Measurements from ENCODE around the gene TRPM8.

Gene TRPM8

DNA sequence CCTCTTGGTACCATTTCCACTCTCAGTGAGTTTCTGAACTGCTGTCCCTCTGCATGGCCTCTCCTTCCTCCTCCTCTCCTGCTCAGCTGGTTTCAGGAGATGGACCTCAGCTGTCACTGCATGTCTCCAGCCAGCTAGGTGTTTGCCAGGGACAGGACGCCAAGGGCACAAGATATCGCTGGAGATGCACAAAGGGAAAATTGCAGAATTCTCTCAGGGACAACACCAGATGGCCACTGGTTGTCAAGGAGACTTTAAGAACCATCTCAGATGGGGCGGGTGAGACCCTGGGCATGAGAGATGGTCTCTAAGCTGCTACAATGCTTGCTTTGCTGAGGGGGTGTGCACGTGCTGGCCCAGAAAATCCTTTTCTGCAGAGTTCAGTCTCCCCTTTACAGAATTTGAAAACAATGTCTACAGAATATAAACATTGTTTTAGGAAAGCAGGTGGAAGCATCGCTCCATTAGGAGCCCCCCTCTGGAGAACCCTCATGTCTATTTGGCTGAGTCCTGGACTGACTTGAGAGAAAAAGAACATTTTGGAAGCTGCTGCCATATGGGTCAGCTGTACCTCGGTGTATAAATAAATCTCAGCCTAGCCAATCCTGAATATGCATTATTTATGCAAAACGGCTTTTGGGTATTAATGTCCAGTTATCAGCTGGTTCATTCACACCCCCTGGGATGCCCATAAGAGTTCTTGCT lies 75.5 kb downstream of the TRPM8 start:
- H3K27ac ChIP-seq (ENCODE audit: low read length) = no peak overlapping the region
- no peaks in the 10 kb centered on the region for H3K27me3 ChIP-seq (ENCODE audit: insufficient read depth, low read length)
- peaks cover 7% of the 10 kb centered on the region; the same call in 1 of the 2 replicates for H3K9me3 ChIP-seq (ENCODE audit: insufficient read depth, low read depth, low read length)
- no peaks in the 10 kb centered on the region for H3K36me3 ChIP-seq (ENCODE audit: insufficient read depth, low read depth, low read length)
- no peak overlapping the region for H3K4me3 ChIP-seq (ENCODE audit: low read length)
- no peaks in the 10 kb centered on the region for H3K4me1 ChIP-seq (ENCODE audit: insufficient read depth, low read length)
- H3K9ac ChIP-seq (ENCODE audit: low read depth, low read length) = no peak overlapping the region

DNA sequence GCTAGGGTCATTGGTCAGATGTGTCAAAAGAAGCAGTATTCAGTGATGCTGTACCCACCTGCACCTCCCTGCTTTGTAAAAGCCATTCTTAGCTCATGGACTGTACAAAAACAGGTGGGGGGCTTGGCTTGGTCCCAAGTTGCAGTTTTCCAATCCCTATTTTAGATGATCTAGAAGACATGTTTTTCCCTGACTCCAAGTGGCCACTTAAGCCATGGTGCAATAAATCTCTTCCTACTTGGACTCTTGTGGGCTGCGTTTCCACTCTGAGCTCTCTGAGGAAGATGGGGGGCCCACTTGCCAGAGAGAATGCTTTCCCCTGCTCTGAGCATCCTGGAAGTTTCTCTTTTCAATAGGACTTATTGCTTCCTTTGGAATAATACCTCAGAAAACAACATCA lies 76.3 kb downstream of the TRPM8 start:
- H3K27me3 ChIP-seq (ENCODE audit: insufficient read depth, low read length) = no peaks in the 10 kb centered on the region
- H3K27ac ChIP-seq (ENCODE audit: low read length) = no peak overlapping the region

DNA sequence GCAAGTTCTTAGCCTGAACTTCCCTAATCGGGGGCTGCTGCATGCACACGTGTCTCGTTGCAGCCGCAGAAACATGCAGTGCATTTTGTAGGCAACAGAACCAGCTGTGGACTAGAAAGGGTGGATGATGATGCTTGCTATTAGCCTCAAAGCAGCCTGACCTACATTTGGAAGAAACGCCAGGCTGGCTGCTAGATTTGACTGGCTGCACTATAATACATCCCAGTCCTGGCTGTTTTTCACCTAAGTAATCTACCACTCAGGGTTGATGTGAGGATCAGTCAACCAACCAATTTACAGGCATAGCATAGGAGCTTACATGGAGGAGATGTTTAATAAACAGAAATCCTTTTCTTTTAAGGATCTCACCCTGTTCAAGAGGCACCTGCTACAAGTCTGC lies 77.0 kb downstream of the TRPM8 start:
- Histone ChIP-seq H3K27me3 (ENCODE audit: insufficient read depth, low read length) (no peaks in the 10 kb centered on the region), H3K9me3 (ENCODE audit: insufficient read depth, low read depth, low read length) (peaks cover 7% of the 10 kb centered on the region; the same call in 1 of the 2 replicates), H3K4me1 (ENCODE audit: insufficient read depth, low read length) (no peaks in the 10 kb centered on the region), H3K9ac (ENCODE audit: low read depth, low read length) (no peak overlapping the region), H3K27ac (ENCODE audit: low read length) (no peak overlapping the region), H3K36me3 (ENCODE audit: insufficient read depth, low read depth, low read length) (no peaks in the 10 kb centered on the region), H3K4me3 (ENCODE audit: low read length) (no peak overlapping the region)

More for the DNA sequence above, 76.3 kb downstream of the TRPM8 start:
- no peak overlapping the region for H3K9ac ChIP-seq (ENCODE audit: low read depth, low read length)
- H3K36me3 ChIP-seq (ENCODE audit: insufficient read depth, low read depth, low read length) = no peaks in the 10 kb centered on the region
- H3K9me3 ChIP-seq (ENCODE audit: insufficient read depth, low read depth, low read length) = peaks cover 7% of the 10 kb centered on the region; the same call in 1 of the 2 replicates
- no peaks in the 10 kb centered on the region for H3K4me1 ChIP-seq (ENCODE audit: insufficient read depth, low read length)
- H3K4me3 ChIP-seq (ENCODE audit: low read length) = no peak overlapping the region

DNA sequence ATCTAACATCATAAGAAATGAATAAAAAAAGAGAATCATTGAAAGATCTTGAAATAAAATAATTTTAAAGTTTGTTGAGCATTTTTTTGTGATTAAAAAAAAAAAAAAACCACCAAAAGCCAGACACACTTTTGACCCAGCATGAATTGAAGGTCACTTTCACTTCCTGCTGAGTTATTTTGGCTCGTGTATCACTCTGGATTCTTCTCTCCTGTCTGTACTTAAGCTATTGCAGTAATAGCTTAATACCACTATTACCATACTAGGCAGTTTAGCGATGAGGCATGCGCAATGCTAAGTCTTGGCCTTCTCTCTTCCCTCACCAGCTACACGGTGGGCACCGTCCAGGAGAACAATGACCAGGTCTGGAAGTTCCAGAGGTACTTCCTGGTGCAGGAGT lies 78.8 kb downstream of the TRPM8 start:
- H3K4me1 ChIP-seq (ENCODE audit: insufficient read depth, low read length) = no peaks in the 10 kb centered on the region
- H3K27ac ChIP-seq (ENCODE audit: low read length) = no peak overlapping the region
- H3K27me3 ChIP-seq (ENCODE audit: insufficient read depth, low read length) = no peaks in the 10 kb centered on the region
- H3K9me3 ChIP-seq (ENCODE audit: insufficient read depth, low read depth, low read length) = peaks cover 7% of the 10 kb centered on the region; the same call in 1 of the 2 replicates
- no peaks in the 10 kb centered on the region for H3K36me3 ChIP-seq (ENCODE audit: insufficient read depth, low read depth, low read length)
- no peak overlapping the region for H3K4me3 ChIP-seq (ENCODE audit: low read length)
- H3K9ac ChIP-seq (ENCODE audit: low read depth, low read length) = no peak overlapping the region

DNA sequence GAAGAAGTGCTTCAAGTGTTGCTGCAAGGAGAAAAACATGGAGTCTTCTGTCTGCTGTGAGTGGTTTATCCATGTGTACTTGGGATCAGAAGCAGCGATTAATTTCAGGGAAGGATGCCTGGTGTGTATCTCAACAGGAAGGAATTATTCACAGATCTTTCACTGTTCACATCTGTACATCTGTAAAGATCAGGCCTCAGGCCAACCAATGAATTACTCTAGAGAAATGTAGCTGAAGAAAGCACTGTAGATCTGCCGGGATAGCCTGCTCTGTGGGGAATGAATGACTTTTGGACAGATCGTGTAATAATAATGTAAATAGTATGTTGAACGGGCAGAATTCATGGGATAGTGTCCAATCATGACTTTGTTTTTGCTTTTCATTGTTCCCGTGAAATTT lies 79.3 kb downstream of the TRPM8 start:
- H3K4me3 ChIP-seq (ENCODE audit: low read length) = no peak overlapping the region
- no peaks in the 10 kb centered on the region for H3K4me1 ChIP-seq (ENCODE audit: insufficient read depth, low read length)
- H3K27me3 ChIP-seq (ENCODE audit: insufficient read depth, low read length) = no peaks in the 10 kb centered on the region
- no peak overlapping the region for H3K27ac ChIP-seq (ENCODE audit: low read length)
- H3K36me3 ChIP-seq (ENCODE audit: insufficient read depth, low read depth, low read length) = no peaks in the 10 kb centered on the region
- H3K9ac ChIP-seq (ENCODE audit: low read depth, low read length) = no peak overlapping the region
- peaks cover 7% of the 10 kb centered on the region; the same call in 1 of the 2 replicates for H3K9me3 ChIP-seq (ENCODE audit: insufficient read depth, low read depth, low read length)

DNA sequence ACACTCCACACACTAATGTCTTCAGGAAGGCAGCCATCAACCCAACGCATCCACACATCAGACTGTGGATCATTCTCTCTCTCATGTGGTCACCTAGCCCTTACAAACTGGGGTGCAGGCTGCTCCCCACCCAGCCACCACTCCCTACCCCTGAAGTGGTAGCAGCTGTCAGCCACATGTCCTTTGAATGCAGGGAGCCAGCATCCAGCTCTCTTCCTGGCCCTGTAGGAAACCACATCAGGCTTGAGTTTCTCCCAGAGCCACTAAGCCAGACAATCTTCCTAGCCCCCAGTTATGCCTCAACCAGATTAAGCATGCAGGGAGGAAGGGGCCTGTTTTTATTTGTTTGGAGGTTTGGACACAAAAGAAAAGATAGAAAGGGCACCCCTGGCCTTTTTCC lies 80.5 kb downstream of the TRPM8 start:
- Histone ChIP-seq H3K9ac (ENCODE audit: low read depth, low read length) (no peak overlapping the region), H3K4me3 (ENCODE audit: low read length) (no peak overlapping the region), H3K27ac (ENCODE audit: low read length) (no peak overlapping the region), H3K9me3 (ENCODE audit: insufficient read depth, low read depth, low read length) (peaks cover 4% of the 10 kb centered on the region; the same call in 1 of the 2 replicates), H3K36me3 (ENCODE audit: insufficient read depth, low read depth, low read length) (no peaks in the 10 kb centered on the region), H3K4me1 (ENCODE audit: insufficient read depth, low read length) (no peaks in the 10 kb centered on the region), H3K27me3 (ENCODE audit: insufficient read depth, low read length) (no peaks in the 10 kb centered on the region)

DNA sequence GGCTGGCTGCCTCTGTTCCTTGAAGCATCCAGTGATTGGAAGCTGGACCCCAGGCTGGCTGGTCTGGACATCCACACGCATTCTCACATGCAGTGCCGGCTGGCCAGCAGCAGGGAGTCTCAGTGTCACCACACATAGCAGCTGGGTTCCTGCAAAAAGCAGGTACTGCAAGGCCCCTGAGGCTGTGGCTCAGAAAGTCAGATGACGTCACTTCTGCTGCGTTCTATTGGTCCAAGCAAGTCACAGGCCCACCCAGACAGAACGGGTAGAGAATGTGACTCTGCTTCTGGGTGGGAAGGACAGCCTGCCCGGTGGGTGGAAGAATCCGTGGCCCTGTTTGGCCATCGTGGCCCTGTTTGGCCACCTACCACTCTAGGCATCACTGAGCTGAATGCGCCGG lies 82.0 kb downstream of the TRPM8 start:
- H3K9me3 ChIP-seq (ENCODE audit: insufficient read depth, low read depth, low read length) = no peaks in the 10 kb centered on the region
- H3K27me3 ChIP-seq (ENCODE audit: insufficient read depth, low read length) = no peaks in the 10 kb centered on the region
- H3K4me1 ChIP-seq (ENCODE audit: insufficient read depth, low read length) = no peaks in the 10 kb centered on the region; the same call in 1 of the 2 replicates
- no peak overlapping the region for H3K27ac ChIP-seq (ENCODE audit: low read length)
- no peak overlapping the region for H3K4me3 ChIP-seq (ENCODE audit: low read length)
- no peak overlapping the region for H3K9ac ChIP-seq (ENCODE audit: low read depth, low read length)
- H3K36me3 ChIP-seq (ENCODE audit: insufficient read depth, low read depth, low read length) = no peaks in the 10 kb centered on the region

DNA sequence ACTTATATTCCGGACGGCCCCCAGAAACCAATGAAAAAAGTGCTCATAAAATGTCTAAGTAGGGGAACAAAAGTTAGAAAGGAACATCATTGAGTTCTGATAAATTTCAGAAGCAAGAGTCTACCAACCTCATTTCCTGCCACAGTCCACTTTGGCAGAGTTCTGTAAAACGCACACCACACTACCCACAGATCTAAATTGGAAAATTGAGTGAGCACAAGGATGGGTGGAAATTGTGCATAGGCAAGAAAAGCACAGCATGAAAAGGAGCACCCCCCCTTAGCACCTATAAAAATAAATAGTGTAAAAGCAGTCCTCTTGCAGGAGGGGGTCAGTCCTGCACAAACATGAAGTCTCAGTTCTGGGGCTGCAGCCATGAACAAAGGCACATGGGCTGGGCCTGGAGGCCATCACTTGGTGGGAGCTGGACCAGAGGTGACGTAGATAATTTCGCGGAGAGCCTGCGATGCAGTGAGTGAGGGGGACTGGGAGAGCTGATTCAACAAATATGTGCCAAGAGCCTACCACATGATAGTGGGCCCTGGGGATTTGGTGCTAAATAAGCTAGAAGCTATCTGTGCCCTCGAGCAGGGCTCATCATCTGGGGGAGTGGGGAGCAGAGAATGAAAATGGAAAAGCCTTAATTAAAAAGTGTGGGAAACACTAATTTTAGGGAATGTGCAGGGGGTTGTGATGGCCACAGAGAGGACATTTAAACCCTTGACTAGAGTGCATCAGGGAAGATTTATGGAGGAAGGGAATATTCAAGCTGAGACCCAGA lies 84.4 kb downstream of the TRPM8 start:
- no peaks in the 10 kb centered on the region for H3K9me3 ChIP-seq (ENCODE audit: insufficient read depth, low read depth, low read length)
- peaks cover 7% of the 10 kb centered on the region; the same call in 1 of the 2 replicates for H3K4me1 ChIP-seq (ENCODE audit: insufficient read depth, low read length)
- no peak overlapping the region for H3K9ac ChIP-seq (ENCODE audit: low read depth, low read length)
- H3K27ac ChIP-seq (ENCODE audit: low read length) = no peak overlapping the region
- H3K27me3 ChIP-seq (ENCODE audit: insufficient read depth, low read length) = no peaks in the 10 kb centered on the region
- no peak overlapping the region for H3K4me3 ChIP-seq (ENCODE audit: low read length)
- H3K36me3 ChIP-seq (ENCODE audit: insufficient read depth, low read depth, low read length) = no peaks in the 10 kb centered on the region

DNA sequence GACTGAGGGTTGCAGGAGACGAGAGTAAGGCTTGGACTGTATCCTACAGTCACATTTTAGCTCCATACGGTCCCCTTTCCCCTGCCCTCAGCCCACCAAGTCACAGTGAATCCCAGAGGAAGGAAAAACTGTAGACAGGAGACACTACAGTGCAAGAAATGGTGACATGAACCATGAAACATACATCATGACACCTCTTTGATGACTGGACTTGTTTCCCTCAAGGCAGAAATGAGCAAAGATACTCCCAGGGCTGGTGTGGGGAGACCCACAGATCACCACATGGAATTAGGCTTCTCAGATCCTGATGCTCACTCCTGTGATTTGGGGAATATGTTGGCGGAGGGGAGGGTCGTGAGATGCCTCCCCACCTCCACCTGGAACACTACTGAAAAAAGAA lies 85.1 kb downstream of the TRPM8 start:
- Histone ChIP-seq H3K9me3 (ENCODE audit: insufficient read depth, low read depth, low read length) (no peaks in the 10 kb centered on the region), H3K36me3 (ENCODE audit: insufficient read depth, low read depth, low read length) (no peaks in the 10 kb centered on the region), H3K9ac (ENCODE audit: low read depth, low read length) (no peak overlapping the region), H3K4me3 (ENCODE audit: low read length) (no peak overlapping the region), H3K27me3 (ENCODE audit: insufficient read depth, low read length) (no peaks in the 10 kb centered on the region), H3K27ac (ENCODE audit: low read length) (no peak overlapping the region), H3K4me1 (ENCODE audit: insufficient read depth, low read length) (peaks cover 7% of the 10 kb centered on the region; the same call in 1 of the 2 replicates)

DNA sequence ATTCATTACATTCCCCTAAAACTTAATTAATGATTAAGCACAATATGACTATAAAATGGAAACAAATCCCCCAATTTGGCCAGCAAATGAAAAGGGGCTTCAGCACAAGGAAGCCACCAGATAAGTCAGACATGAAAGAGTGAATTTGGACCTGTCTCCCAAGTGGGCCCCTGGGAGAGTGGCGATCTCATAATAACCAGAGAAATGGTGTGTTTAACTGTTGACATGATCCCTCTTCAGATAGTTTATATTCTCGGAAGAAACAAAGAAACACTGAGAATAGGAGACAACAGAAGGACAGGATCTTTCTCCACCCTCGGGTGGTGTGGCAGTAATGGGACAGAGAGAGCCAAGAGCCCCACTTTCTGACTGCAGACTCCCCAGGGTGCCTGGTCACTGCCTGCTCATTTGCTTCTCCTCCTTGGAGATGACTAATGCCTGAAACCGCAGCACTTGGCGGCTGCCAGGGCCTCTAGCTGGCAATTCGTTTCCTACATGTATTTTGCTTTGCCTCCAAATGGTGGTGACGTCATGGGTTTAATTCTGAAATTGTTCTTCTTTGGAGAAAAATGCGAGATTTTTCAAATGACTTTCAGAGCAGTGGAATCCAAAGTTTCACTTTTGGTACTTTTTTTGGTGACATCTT lies 86.9 kb downstream of the TRPM8 start:
- Histone ChIP-seq H3K27ac (ENCODE audit: low read length) (no peak overlapping the region), H3K4me1 (ENCODE audit: insufficient read depth, low read length) (peaks cover 7% of the 10 kb centered on the region; the same call in 1 of the 2 replicates), H3K4me3 (ENCODE audit: low read length) (no peak overlapping the region), H3K27me3 (ENCODE audit: insufficient read depth, low read length) (no peaks in the 10 kb centered on the region), H3K36me3 (ENCODE audit: insufficient read depth, low read depth, low read length) (no peaks in the 10 kb centered on the region), H3K9ac (ENCODE audit: low read depth, low read length) (no peak overlapping the region), H3K9me3 (ENCODE audit: insufficient read depth, low read depth, low read length) (no peaks in the 10 kb centered on the region)

DNA sequence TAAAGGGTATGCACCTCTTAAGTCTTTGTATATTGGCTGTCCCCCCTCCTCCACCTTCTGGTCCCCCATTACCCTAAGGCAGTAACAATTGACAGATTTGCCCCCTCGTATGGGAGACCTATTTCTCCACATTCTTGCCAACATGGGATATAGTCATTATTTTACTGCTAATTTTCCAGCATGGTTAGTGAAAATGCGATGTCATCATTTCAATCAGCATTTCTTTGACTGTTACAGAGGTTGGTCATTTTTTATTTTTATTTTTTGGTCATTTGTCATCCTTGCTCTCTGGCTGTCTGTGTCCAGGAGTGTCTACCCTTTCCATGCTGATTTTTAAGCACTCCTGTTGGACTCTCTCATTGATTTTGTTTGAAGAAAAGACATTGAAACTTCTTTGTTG lies 88.0 kb downstream of the TRPM8 start:
- Histone ChIP-seq H3K27ac (ENCODE audit: low read length) (no peak overlapping the region), H3K27me3 (ENCODE audit: insufficient read depth, low read length) (no peaks in the 10 kb centered on the region), H3K4me1 (ENCODE audit: insufficient read depth, low read length) (peaks cover 7% of the 10 kb centered on the region; the same call in 1 of the 2 replicates), H3K9me3 (ENCODE audit: insufficient read depth, low read depth, low read length) (no peaks in the 10 kb centered on the region), H3K4me3 (ENCODE audit: low read length) (no peak overlapping the region), H3K36me3 (ENCODE audit: insufficient read depth, low read depth, low read length) (no peaks in the 10 kb centered on the region), H3K9ac (ENCODE audit: low read depth, low read length) (no peak overlapping the region)
